ENCODE results near the gene RCSD1. TPM values are rescaled to one million over a fixed set of nuclear protein-coding genes. Genes with fewer than 3 reads are reported as not detected.

The RCSD1 gene
- polyA plus RNA-seq, 2 donors: 1.5 to 1.7 TPM

DNA sequence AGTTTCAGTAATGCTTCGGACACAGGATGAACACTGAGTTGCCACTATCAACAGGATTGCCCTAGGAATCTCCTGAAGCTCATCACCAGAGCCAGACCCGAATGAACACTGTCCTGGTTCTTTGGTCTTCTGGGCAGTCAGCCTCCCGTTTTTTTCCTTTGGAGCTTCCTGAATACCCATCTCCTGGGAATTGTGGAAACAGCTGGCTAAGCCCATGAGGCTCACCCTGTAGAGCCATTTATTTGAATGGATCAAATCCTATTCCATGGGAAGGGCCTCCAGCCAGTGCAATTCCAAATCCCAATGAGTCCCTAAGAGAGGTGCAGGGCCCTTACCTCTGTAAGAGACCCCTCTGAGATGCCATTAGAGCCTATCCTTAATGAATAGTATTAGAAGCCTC lies 5.9 kb downstream of the RCSD1 start:
- H3K9me3 ChIP-seq (ENCODE audit: control insufficient read depth in 2 of 2, insufficient read depth in 1 of 2, low read depth in 1 of 2, low read length in 1 of 2): no peaks in the 10 kb centered on the region
- peaks cover 0 to 2% of the 10 kb centered on the region in 2 donors for H3K4me1 ChIP-seq (ENCODE audit: control insufficient read depth in 2 of 2, insufficient read depth in 2 of 2, low read length in 1 of 2)
- WGBS, 2 donors: 77 to 91% methylated on average over 3 of the region's 3 CpGs
- H3K4me3 ChIP-seq (ENCODE audit: low read depth in 1 of 2, low read length in 2 of 2): no peak overlapping the region
- no peaks in the 10 kb centered on the region for H3K27me3 ChIP-seq (ENCODE audit: control insufficient read depth in 1 of 2, insufficient read depth in 2 of 2, low read length in 2 of 2)
- no peak overlapping the region for H3K27ac ChIP-seq (ENCODE audit: low read depth in 2 of 2, low read length in 1 of 2)
- H3K36me3 ChIP-seq (ENCODE audit: control insufficient read depth in 2 of 2, insufficient read depth in 2 of 2, low read length in 1 of 2): no peaks in the 10 kb centered on the region

DNA sequence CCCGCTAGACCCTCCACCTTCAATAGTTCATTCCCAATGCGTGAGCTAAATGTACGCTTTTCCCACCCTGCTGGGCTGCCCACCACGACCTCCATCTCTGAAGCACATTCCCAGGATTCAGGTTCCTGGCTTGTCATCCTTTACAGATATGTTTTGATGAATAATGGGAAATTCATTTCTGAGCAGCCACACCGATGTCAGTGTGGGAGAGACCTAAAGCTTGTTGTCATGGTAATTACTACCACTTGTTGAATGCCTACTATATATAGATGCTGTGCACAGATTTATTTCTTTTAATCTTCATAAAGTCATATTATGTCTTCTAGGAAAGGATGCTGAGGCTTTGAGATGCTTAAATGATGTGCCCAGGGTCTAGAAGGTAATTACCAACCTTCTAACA lies 8.0 kb downstream of the RCSD1 start:
- 67 to 73% methylated on average over 5 of the region's 5 CpGs for WGBS, 2 donors
- Histone ChIP-seq H3K9me3 (ENCODE audit: control insufficient read depth in 2 of 2, insufficient read depth in 1 of 2, low read depth in 1 of 2, low read length in 1 of 2) (no peaks in the 10 kb centered on the region), H3K36me3 (ENCODE audit: control insufficient read depth in 2 of 2, insufficient read depth in 2 of 2, low read length in 1 of 2) (no peaks in the 10 kb centered on the region), H3K27me3 (ENCODE audit: control insufficient read depth in 1 of 2, insufficient read depth in 2 of 2, low read length in 2 of 2) (no peaks in the 10 kb centered on the region), H3K4me3 (ENCODE audit: low read depth in 1 of 2, low read length in 2 of 2) (no peak overlapping the region), H3K4me1 (ENCODE audit: control insufficient read depth in 2 of 2, insufficient read depth in 2 of 2, low read length in 1 of 2) (peaks cover 0 to 2% of the 10 kb centered on the region in 2 donors), H3K27ac (ENCODE audit: low read depth in 2 of 2, low read length in 1 of 2) (no peak overlapping the region)

DNA sequence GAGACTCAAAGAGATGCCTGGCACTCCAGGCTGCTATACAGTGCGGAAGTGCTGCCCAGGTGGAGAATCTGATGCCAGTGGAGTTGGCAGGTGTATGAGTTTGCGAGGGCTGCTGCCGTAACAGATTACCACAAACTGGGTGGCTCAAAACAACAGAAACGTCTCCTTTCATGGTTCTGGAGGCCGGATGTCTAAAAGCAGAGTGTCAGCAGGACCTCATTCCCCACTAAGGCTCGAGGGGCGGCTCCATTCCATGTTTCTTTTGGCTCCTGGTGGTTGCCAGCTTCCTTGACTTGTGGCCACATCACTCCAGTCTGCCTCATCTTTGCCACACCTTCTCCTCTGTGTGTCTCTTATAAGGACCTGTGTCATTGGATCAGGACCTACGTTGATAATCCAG lies 10.0 kb downstream of the RCSD1 start:
- H3K4me3 ChIP-seq (ENCODE audit: low read depth in 1 of 2, low read length in 2 of 2): no peak overlapping the region
- 85 to 91% methylated on average over 8 of the region's 8 CpGs for WGBS, 2 donors
- peaks cover 0 to 2% of the 10 kb centered on the region in 2 donors for H3K4me1 ChIP-seq (ENCODE audit: control insufficient read depth in 2 of 2, insufficient read depth in 2 of 2, low read length in 1 of 2)
- no peaks in the 10 kb centered on the region for H3K36me3 ChIP-seq (ENCODE audit: control insufficient read depth in 2 of 2, insufficient read depth in 2 of 2, low read length in 1 of 2)
- no peaks in the 10 kb centered on the region for H3K9me3 ChIP-seq (ENCODE audit: control insufficient read depth in 2 of 2, insufficient read depth in 1 of 2, low read depth in 1 of 2, low read length in 1 of 2)
- no peak overlapping the region for H3K27ac ChIP-seq (ENCODE audit: low read depth in 2 of 2, low read length in 1 of 2)
- H3K27me3 ChIP-seq (ENCODE audit: control insufficient read depth in 1 of 2, insufficient read depth in 2 of 2, low read length in 2 of 2): no peaks in the 10 kb centered on the region

DNA sequence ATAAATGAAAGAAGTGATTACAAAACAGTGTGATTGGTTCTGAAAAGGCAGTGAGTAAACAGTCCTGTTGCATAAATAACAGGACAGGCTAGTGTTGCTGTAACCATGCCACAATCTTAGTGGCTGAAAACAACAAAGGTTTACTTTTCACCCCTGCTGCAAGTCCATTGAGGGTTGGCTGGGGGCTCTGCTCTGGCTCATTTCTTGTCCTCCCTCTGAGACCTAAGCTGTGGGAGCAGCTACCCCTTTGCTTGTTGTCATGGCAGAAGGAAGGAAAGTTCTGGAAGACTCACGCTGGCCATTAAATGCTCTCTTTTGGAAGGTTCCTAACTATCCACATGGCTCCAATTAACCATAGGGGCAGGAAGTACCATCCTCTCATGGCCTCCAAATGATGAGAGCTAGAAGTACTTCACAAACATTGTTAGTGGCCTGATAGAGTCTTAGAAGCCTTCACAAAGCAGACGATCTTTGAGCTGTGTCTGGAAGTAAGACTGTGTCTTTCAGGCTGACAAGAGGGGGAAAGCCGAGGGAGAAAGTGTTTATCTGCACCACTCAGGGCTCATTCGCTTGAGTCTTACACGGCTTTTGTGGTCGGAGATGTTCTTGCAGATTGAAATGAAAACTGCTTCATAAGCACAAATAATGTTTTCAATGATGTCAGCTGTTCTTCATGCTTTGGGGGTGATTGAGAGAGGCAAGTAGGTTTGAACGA lies 11.9 kb downstream of the RCSD1 start:
- H3K27ac ChIP-seq (ENCODE audit: low read depth in 2 of 2, low read length in 1 of 2): no peak overlapping the region
- no peak overlapping the region for H3K4me3 ChIP-seq (ENCODE audit: low read depth in 1 of 2, low read length in 2 of 2)
- WGBS, 2 donors: 69 to 75% methylated on average over 7 of the region's 7 CpGs
- H3K27me3 ChIP-seq (ENCODE audit: control insufficient read depth in 1 of 2, insufficient read depth in 2 of 2, low read length in 2 of 2): no peaks in the 10 kb centered on the region
- H3K9me3 ChIP-seq (ENCODE audit: control insufficient read depth in 2 of 2, insufficient read depth in 1 of 2, low read depth in 1 of 2, low read length in 1 of 2): no peaks in the 10 kb centered on the region
- peaks cover 2 to 3% of the 10 kb centered on the region in 2 donors for H3K4me1 ChIP-seq (ENCODE audit: control insufficient read depth in 2 of 2, insufficient read depth in 2 of 2, low read length in 1 of 2)
- H3K36me3 ChIP-seq (ENCODE audit: control insufficient read depth in 2 of 2, insufficient read depth in 2 of 2, low read length in 1 of 2): no peaks in the 10 kb centered on the region

DNA sequence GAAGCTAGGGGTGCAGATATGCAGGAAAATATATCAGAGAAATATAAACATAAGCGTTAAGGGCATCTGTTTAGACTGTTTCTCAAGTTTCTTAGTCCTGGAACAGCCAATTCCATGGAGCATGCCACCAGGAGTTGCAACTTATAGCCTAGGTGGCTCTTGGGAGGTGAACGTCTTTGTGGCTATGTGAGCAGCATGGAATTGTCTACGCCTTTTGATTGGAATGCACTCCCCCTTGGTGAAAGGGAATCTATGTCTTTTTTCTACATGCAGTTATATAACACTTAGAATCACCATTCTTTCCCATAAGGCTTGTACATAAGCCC lies 12.4 kb downstream of the RCSD1 start:
- no peaks in the 10 kb centered on the region for H3K9me3 ChIP-seq (ENCODE audit: control insufficient read depth in 2 of 2, insufficient read depth in 1 of 2, low read depth in 1 of 2, low read length in 1 of 2)
- H3K4me3 ChIP-seq (ENCODE audit: low read depth in 1 of 2, low read length in 2 of 2): no peak overlapping the region
- H3K27ac ChIP-seq (ENCODE audit: low read depth in 2 of 2, low read length in 1 of 2): no peak overlapping the region
- WGBS, 2 donors: 72 to 86% methylated on average over 3 of the region's 3 CpGs
- H3K36me3 ChIP-seq (ENCODE audit: control insufficient read depth in 2 of 2, insufficient read depth in 2 of 2, low read length in 1 of 2): no peaks in the 10 kb centered on the region
- peaks cover 2 to 3% of the 10 kb centered on the region in 2 donors for H3K4me1 ChIP-seq (ENCODE audit: control insufficient read depth in 2 of 2, insufficient read depth in 2 of 2, low read length in 1 of 2)
- H3K27me3 ChIP-seq (ENCODE audit: control insufficient read depth in 1 of 2, insufficient read depth in 2 of 2, low read length in 2 of 2): no peaks in the 10 kb centered on the region

DNA sequence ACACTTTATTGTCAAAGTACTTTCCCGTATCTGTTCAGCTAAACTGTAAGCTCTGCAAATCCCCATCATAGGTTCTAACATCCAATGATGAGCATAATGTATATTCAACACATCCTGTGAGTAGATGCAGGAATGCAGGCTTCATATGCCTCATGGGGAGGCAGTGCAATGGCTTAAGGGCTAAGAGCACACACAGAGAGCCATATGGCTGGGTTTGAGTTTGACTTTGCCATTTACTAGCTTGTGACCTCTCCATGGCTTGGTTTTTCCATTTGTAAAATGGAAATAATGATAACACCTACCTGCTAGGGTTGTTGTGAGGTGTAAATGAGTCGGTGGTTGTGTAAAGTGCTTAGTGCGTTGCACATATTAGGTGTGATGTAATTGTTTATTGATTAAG lies 13.4 kb downstream of the RCSD1 start:
- Histone ChIP-seq H3K9me3 (ENCODE audit: control insufficient read depth in 2 of 2, insufficient read depth in 1 of 2, low read depth in 1 of 2, low read length in 1 of 2) (no peaks in the 10 kb centered on the region), H3K27me3 (ENCODE audit: control insufficient read depth in 1 of 2, insufficient read depth in 2 of 2, low read length in 2 of 2) (no peaks in the 10 kb centered on the region), H3K27ac (ENCODE audit: low read depth in 2 of 2, low read length in 1 of 2) (no peak overlapping the region), H3K36me3 (ENCODE audit: control insufficient read depth in 2 of 2, insufficient read depth in 2 of 2, low read length in 1 of 2) (no peaks in the 10 kb centered on the region), H3K4me1 (ENCODE audit: control insufficient read depth in 2 of 2, insufficient read depth in 2 of 2, low read length in 1 of 2) (peaks cover under 1 to 3% of the 10 kb centered on the region in 2 donors), H3K4me3 (ENCODE audit: low read depth in 1 of 2, low read length in 2 of 2) (no peak overlapping the region)
- WGBS, 2 donors: 77 to 88% methylated on average over 3 of the region's 3 CpGs

DNA sequence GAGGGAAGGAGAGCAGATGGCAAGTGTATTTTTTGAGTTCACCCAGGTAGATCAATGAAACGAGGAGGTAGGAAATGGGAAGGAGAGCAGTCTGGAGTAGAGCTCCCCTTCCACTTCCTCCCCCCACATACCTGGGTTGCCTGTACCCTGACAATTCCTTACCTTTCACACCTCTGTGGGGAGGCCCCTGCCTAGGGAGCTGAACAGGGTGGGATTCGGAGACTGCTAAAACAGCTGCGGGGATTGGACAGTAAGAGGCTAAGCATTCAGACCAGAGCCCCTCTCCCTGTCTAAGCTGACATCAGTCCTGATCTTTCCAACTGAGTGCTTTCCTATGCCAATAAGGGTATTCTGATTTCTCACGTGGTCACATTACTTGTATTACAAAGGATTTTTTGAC lies 14.5 kb downstream of the RCSD1 start:
- H3K4me1 ChIP-seq (ENCODE audit: control insufficient read depth in 2 of 2, insufficient read depth in 2 of 2, low read length in 1 of 2): peaks cover 2 to 9% of the 10 kb centered on the region in 2 donors
- H3K27me3 ChIP-seq (ENCODE audit: control insufficient read depth in 1 of 2, insufficient read depth in 2 of 2, low read length in 2 of 2): no peaks in the 10 kb centered on the region
- H3K27ac ChIP-seq (ENCODE audit: low read depth in 2 of 2, low read length in 1 of 2): no peak overlapping the region
- no peak overlapping the region for H3K4me3 ChIP-seq (ENCODE audit: low read depth in 1 of 2, low read length in 2 of 2)
- H3K9me3 ChIP-seq (ENCODE audit: control insufficient read depth in 2 of 2, insufficient read depth in 1 of 2, low read depth in 1 of 2, low read length in 1 of 2): no peaks in the 10 kb centered on the region
- 70 to 75% methylated on average over 4 of the region's 4 CpGs for WGBS, 2 donors
- no peaks in the 10 kb centered on the region for H3K36me3 ChIP-seq (ENCODE audit: control insufficient read depth in 2 of 2, insufficient read depth in 2 of 2, low read length in 1 of 2)

DNA sequence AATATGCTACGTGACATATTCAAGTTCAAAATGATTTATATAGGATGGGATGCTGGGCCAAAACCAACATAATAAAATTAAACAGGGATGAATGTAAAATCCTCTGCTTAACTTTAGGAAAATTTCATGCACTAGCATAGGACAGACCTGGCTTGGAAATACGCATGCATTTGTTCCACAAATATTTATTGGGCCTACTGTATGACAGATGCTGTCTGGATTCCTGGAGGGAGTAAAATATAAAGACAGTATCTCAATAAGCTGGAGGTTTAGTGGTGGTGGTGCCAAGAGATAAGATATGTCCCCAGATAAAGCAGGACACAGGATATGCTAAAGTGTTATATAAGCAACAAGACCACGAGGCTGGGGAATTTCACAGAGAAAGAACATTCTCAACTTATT lies 15.1 kb downstream of the RCSD1 start:
- Histone ChIP-seq H3K4me3 (ENCODE audit: low read depth in 1 of 2, low read length in 2 of 2) (no peak overlapping the region), H3K27me3 (ENCODE audit: control insufficient read depth in 1 of 2, insufficient read depth in 2 of 2, low read length in 2 of 2) (no peaks in the 10 kb centered on the region), H3K27ac (ENCODE audit: low read depth in 2 of 2, low read length in 1 of 2) (no peak overlapping the region), H3K4me1 (ENCODE audit: control insufficient read depth in 2 of 2, insufficient read depth in 2 of 2, low read length in 1 of 2) (peaks cover 5 to 13% of the 10 kb centered on the region in 2 donors), H3K9me3 (ENCODE audit: control insufficient read depth in 2 of 2, insufficient read depth in 1 of 2, low read depth in 1 of 2, low read length in 1 of 2) (no peaks in the 10 kb centered on the region), H3K36me3 (ENCODE audit: control insufficient read depth in 2 of 2, insufficient read depth in 2 of 2, low read length in 1 of 2) (no peaks in the 10 kb centered on the region)
- 60 to 67% methylated on average over 3 of the region's 3 CpGs for WGBS, 2 donors

DNA sequence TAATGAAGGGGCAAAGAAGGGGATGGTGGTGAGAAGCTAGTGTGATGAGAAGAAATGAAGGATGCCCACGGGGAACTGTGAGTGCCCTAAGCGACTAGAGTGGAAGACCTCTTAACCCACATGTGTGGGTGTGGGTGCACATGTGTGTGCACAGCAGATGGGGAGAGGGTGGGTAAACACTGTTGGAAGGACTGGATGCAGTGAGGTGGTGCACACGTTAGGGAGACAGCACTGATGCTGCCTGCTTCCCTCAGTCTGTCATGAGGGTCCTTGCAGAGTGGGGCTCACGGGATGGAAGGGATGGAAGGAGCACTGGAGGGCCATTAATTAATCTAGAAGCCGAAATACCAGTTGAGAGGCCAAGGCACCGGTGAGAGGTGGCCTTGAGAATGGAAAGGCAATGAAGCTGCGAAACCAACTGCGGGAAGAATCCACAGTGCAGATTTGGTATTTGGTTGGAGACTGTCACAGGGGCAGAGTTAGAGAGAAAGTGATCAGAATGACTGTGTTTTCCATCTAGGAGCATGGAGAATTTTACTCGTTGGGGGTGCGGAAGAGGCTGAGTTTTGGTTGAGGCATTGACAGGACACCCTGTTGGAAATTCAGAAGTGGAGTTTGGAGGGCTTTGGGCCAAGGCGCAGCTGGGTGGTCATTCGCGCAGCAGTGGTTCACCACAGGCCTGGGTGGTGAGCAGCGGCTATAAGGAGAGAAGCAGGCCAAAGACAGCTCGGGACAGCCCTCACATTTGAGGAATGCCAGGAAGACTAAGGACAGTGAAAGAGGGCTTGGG lies 15.8 kb downstream of the RCSD1 start:
- H3K36me3 ChIP-seq (ENCODE audit: control insufficient read depth in 2 of 2, insufficient read depth in 2 of 2, low read length in 1 of 2): no peaks in the 10 kb centered on the region
- H3K27me3 ChIP-seq (ENCODE audit: control insufficient read depth in 1 of 2, insufficient read depth in 2 of 2, low read length in 2 of 2): no peaks in the 10 kb centered on the region
- H3K27ac ChIP-seq (ENCODE audit: low read depth in 2 of 2, low read length in 1 of 2): no peak overlapping the region
- no peaks in the 10 kb centered on the region for H3K9me3 ChIP-seq (ENCODE audit: control insufficient read depth in 2 of 2, insufficient read depth in 1 of 2, low read depth in 1 of 2, low read length in 1 of 2)
- 85 to 90% methylated on average over 15 of the region's 15 CpGs for WGBS, 2 donors
- H3K4me3 ChIP-seq (ENCODE audit: low read depth in 1 of 2, low read length in 2 of 2): no peak overlapping the region
- H3K4me1 ChIP-seq (ENCODE audit: control insufficient read depth in 2 of 2, insufficient read depth in 2 of 2, low read length in 1 of 2): peaks cover 5 to 16% of the 10 kb centered on the region in 2 donors

All from esophagus (tissue), 2 donors.